ENCODE data around the gene CRACDL. TPM values are rescaled to one million over a fixed set of nuclear protein-coding genes. Genes with fewer than 3 reads are reported as not detected.

The CRACDL gene
- total RNA-seq (2016; rRNA removed; fragmentation: Illumina TruSeq; extraction: Trizol) = 0.15 TPM in 1 of 2 replicates, not detected in the other
- total RNA-seq (2016; cell fraction: cytosol; rRNA removed; fragmentation: Illumina TruSeq; extraction: Trizol; ENCODE audit: low read depth) = 0.09 TPM in 1 of 2 replicates, not detected in the other
- total RNA-seq (2016; cell fraction: insoluble cytoplasmic fraction; rRNA removed; fragmentation: Illumina TruSeq; extraction: Trizol) = 0.13 and 0.16 TPM in 2 replicates
- total RNA-seq (2016; cell fraction: membrane; rRNA removed; fragmentation: Illumina TruSeq; extraction: Trizol) = 0.14 and 0.28 TPM in 2 replicates
- 0.16 and 0.19 TPM in 2 replicates for total RNA-seq (2016; cell fraction: nucleus; rRNA removed; fragmentation: Illumina TruSeq; extraction: Trizol)
- polyA plus RNA-seq (2011; rRNA removed) = 0.14 and 0.26 TPM in 2 replicates
- 0.08 and 0.11 TPM in 2 replicates for polyA plus RNA-seq (2011; cell fraction: cytosol; rRNA removed)
- 0.21 and 0.26 TPM in 2 replicates for polyA plus RNA-seq (2011; cell fraction: nucleus; rRNA removed)
- polyA plus RNA-seq (2012) = 0.20 and 0.24 TPM in 2 replicates
- 0.05 and 0.06 TPM in 2 replicates for polyA plus RNA-seq (2016; cell fraction: cytosol; fragmentation: Illumina TruSeq; extraction: Trizol; ENCODE audit: low read depth)
- 0.09 and 0.11 TPM in 2 replicates for polyA plus RNA-seq (2016; cell fraction: insoluble cytoplasmic fraction; fragmentation: Illumina TruSeq; extraction: Trizol; ENCODE audit: low read depth)
- polyA plus RNA-seq (2016; cell fraction: membrane; fragmentation: Illumina TruSeq; extraction: Trizol; ENCODE audit: low read depth) = 0.08 and 0.10 TPM in 2 replicates
- polyA plus RNA-seq (2016; cell fraction: nucleus; fragmentation: Illumina TruSeq; extraction: Trizol; ENCODE audit: insufficient read depth, low read depth) = 0.27 and 0.83 TPM in 2 replicates
- 0.24 and 3.8 TPM in 2 replicates for polyA minus RNA-seq (2011; rRNA and poly(A)+ RNA removed; ENCODE audit: low replicate concordance)
- not detected in 2 replicates for polyA minus RNA-seq (2011; cell fraction: cytosol; rRNA and poly(A)+ RNA removed)
- polyA minus RNA-seq (2011; cell fraction: nucleus; rRNA and poly(A)+ RNA removed) = 0.13 and 0.37 TPM in 2 replicates
- Bru-seq, nascent RNA = percentile 19 among the genes with signal in this experiment
- percentile 17 among the genes with signal in this experiment for BruChase-seq, experiment 1, labeled RNA remaining after a 6-hour chase
- BruChase-seq, experiment 2, labeled RNA remaining after a 2-hour chase = percentile 15 among the genes with signal in this experiment
- long read RNA-seq, experiment 1, partial matches to known transcripts = 0 of 1 reads
- long read RNA-seq, experiment 1, other reads (novel, unspliced or antisense) = 1 of 1 reads
- long read RNA-seq, experiment 2, partial matches to known transcripts = 0 of 1 reads
- long read RNA-seq, experiment 2, other reads (novel, unspliced or antisense) = 1 of 1 reads

GRCh38 chr2:98935777-98936352, at the start of gene CRACDL:
TSS of gene CRACDL (minus strand) at chr2:98936225. CDS start at chr2:98846800, 89,425 bp downstream.
- peak within 1 kb of the TSS; percentile 37 to 62 (median 40); a peak in 4 of 6 replicates for H3K4me3 ChIP-seq (replicated peaks in 1 of 3; ENCODE audit: insufficient read depth in 1 of 3, low read depth in 2 of 3, low read length in 3 of 3)
- peaks cover 13% of the 10 kb centered on the region for H3K4me1 ChIP-seq (ENCODE audit: insufficient read depth, low read length)
- no peaks in the 10 kb centered on the region for H4K20me1 ChIP-seq (ENCODE audit: insufficient read depth, low read length)
- FAIRE-seq = no peak
- no peaks in the 10 kb centered on the region for H3K79me2 ChIP-seq (ENCODE audit: insufficient read depth, low read length)
- CTCF ChIA-PET (ENCODE audit: low intra/inter-chr PET ratio, low total read pairs) = no interaction called here
- no peak within 1 kb of the TSS for H2AFZ ChIP-seq (ENCODE audit: low read length)
- peaks cover 7 to 72% of the 10 kb centered on the region in 2 experiments; a peak in 4 of 5 replicates for H3K27me3 ChIP-seq (ENCODE audit: control insufficient read depth in 1 of 2, insufficient read depth in 2 of 2, low read length in 2 of 2)
- no peak within 1 kb of the TSS for H3K27ac ChIP-seq (ENCODE audit: extremely low read length, insufficient read depth, low read length)
- no peaks in the 10 kb centered on the region for H3K36me3 ChIP-seq (replicated peaks in 1 of 2; ENCODE audit: control insufficient read depth in 1 of 2, insufficient read depth in 2 of 2, low read length in 2 of 2)
- H3K4me2 ChIP-seq (ENCODE audit: low read depth, low read length) = peak within 1 kb of the TSS; percentile 71
- no peak within 1 kb of the TSS for H3K9ac ChIP-seq (ENCODE audit: insufficient read depth, low read depth, low read length)
- whole genome bisulfite sequencing (ENCODE audit: low lambda C conversion rate) = 0% methylated on average over 6 of the region's 82 CpGs
- in situ Hi-C loops (cut with HindIII; ENCODE audit: extremely low pct_ligation_motif_present, low pct_unique_long_range_greater_than_20kb) (no loop called here), intact Hi-C loops (cut with micrococcal nuclease; ENCODE audit: unreplicated experiment) (no loop called here)
- POLR2A ChIA-PET = no interaction called here
- H3K9me3 ChIP-seq (ENCODE audit: low read length) = no peaks in the 10 kb centered on the region
- ATAC-seq = peak; percentile 80
- DNase-seq (ENCODE audit: low spot score) = no peak
- no TSS peak for BruUV-seq (replicated peaks)
- no peak for TF ChIP-seq ZNF12 (CRISPR knock-in tag; IDR thresholded peaks at IDR 0.05)
- TF ChIP-seq ATF7-NPFF (CRISPR knock-in tag; IDR thresholded peaks at IDR 0.05; ENCODE audit: low read depth) = peak; percentile 66; the same call in 1 of the 2 replicates
- TF ChIP-seq ZNF768 (CRISPR knock-in tag; IDR thresholded peaks at IDR 0.05) = peak; percentile 12; the same call in 1 of the 2 replicates
- TF ChIP-seq ZNF800 (CRISPR knock-in tag; IDR thresholded peaks at IDR 0.05) = 0 out of 2 replicates have a peak, but pooled peaks have one; percentile 16
- no peak for TF ChIP-seq RARG (CRISPR knock-in tag; IDR thresholded peaks at IDR 0.05; ENCODE audit: low read depth)
- no peak for TF ChIP-seq GLI4 (CRISPR knock-in tag; IDR thresholded peaks at IDR 0.05; ENCODE audit: borderline replicate concordance)
- TF ChIP-seq UBTF (CRISPR knock-in tag; IDR thresholded peaks at IDR 0.05) = peak; percentile 69; the same call in 1 of the 2 replicates
- peak; percentile 30; the same call in 1 of the 2 replicates for TF ChIP-seq ZFY (CRISPR knock-in tag; IDR thresholded peaks at IDR 0.05)
- TF ChIP-seq ZNF563 (CRISPR knock-in tag; IDR thresholded peaks at IDR 0.05) = 0 out of 2 replicates have a peak, but pooled peaks have one; percentile 6
- no peak for TF ChIP-seq HIVEP1 (CRISPR knock-in tag; IDR thresholded peaks at IDR 0.05)
- no peak for TF ChIP-seq KDM1A (CRISPR knock-in tag; IDR thresholded peaks at IDR 0.05)
